Coronary artery (tissue), 2 donors: ENCODE results near the gene RPL12.

ENCODE experiments used
- DNase-seq: peaks from one replicate; pipeline ENCODE4 v3.0.0-alpha.2; 2017; ENCODE audit warnings: low spot score
- H3K27ac ChIP-seq, 2 donors: fragments of 200-600 bp; sonication (generic); one replicate each; pipeline ENCODE4 v1.5.1; 2016 to 2019
- H3K4me3 ChIP-seq: fragments of 200-600 bp; sonication (generic); 2 replicates; pipeline ENCODE4 v1.5.1; 2016; ENCODE audit warnings: mild to moderate bottlenecking, moderate library complexity
- TF ChIP-seq, protein P1 (sequence below): fragments of 200-600 bp; sonication (generic); IDR thresholded peaks from one replicate; pipeline ENCODE4 v1.5.1; 2019; ENCODE audit warnings: antibody characterized with exemption

The RPL12 gene

DNA sequence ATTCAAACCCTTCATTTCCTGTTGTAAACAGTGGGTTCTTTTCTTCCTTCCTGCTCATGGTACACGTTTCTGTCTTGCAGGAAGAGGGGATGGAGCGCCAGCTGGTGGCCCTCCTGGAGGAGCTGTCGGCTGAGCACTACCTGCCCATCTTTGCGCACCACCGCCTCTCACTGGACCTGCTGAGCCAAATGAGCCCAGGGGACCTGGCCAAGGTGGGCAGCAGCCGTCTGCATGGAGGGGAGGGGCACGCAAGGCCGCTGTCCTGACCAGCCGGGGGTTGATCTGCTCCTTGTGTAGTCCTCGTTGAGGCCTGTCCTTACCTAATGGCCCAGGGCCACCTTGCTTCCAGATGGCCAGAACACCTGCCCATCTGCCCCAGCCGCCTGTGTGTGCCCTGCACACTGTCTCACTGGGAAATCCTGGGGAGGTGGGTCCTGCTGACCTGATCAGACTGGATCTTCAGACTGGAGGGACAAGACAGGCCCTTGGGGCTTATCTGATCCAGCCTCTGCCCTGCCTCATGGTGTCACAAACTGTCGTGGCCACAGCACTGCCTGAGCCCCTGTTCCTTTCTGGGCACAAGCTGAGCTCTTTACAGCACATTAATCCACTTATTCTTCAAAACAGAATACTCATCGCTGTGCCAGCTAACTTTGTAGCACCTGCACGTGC lies 44.8 kb upstream of the RPL12 start:
- H3K4me3 ChIP-seq, result no peak overlapping the region
- TF ChIP-seq, protein P1, sequence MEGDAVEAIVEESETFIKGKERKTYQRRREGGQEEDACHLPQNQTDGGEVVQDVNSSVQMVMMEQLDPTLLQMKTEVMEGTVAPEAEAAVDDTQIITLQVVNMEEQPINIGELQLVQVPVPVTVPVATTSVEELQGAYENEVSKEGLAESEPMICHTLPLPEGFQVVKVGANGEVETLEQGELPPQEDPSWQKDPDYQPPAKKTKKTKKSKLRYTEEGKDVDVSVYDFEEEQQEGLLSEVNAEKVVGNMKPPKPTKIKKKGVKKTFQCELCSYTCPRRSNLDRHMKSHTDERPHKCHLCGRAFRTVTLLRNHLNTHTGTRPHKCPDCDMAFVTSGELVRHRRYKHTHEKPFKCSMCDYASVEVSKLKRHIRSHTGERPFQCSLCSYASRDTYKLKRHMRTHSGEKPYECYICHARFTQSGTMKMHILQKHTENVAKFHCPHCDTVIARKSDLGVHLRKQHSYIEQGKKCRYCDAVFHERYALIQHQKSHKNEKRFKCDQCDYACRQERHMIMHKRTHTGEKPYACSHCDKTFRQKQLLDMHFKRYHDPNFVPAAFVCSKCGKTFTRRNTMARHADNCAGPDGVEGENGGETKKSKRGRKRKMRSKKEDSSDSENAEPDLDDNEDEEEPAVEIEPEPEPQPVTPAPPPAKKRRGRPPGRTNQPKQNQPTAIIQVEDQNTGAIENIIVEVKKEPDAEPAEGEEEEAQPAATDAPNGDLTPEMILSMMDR, result no peak
- no peak for DNase-seq
- peak overlapping the region; percentile 56 to 86 for H3K27ac ChIP-seq

DNA sequence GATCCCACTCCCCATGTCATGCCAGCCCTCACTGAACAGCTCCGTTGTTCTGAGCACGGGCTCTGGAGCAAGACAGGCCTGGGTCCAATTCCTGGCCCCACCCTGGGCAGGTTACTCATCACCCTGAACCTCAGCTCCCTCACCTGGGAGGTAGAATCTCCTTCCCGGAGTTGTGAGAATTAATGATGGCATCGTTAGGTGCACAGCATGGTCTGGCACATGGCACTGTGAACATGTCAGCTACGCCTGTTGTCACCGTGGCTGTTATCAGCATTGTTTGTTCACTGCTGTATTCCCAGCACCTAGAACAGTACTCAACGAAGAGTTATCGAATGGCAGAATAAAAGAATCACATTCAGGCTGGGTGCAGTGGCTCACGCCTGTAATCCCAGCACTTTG lies 43.1 kb upstream of the RPL12 start:
- TF ChIP-seq, protein P1, result no peak
- no peak overlapping the region for H3K4me3 ChIP-seq
- peak overlapping the region in 1 of 2 donors; percentile 86 for H3K27ac ChIP-seq
- DNase-seq, result no peak

DNA sequence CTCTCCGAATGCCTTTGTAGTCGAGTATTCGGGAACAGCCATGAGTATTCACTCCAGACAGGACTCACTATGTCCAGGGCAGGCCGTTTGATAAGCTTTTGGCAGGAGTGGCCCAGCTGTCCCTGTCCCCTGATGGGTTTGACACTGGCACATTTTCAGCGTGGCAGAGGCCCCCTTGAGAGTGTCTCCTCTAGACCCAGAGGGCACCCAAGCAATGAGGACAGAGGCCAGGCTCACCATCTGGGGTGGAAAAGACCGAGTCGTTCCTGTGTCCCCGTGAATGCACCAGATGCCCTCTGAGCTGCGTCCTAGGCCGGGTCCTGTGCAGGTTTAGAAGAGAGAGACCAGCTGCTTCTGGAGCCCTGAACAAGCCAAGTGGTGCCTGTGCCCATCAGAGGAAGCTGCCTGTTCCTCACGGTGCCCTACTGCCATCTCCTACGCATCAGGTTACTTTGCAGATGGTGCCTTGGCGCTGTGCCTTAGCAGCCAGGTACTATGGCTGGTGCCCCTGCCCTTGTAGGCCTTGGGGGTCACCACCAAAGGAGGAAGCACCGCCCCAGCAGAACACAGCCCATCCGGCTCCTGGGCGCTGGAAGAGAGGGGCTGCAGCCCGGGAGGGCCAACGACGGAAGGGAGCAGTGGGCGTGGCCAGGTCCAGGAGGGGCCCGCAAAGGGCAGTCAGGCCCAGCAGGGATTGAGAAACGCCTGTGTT lies 42.5 kb upstream of the RPL12 start:
- Histone ChIP-seq H3K4me3 (no peak overlapping the region), H3K27ac (peak overlapping the region in 1 of 2 donors; percentile 86)
- TF ChIP-seq, protein P1, result no peak
- no peak for DNase-seq

DNA sequence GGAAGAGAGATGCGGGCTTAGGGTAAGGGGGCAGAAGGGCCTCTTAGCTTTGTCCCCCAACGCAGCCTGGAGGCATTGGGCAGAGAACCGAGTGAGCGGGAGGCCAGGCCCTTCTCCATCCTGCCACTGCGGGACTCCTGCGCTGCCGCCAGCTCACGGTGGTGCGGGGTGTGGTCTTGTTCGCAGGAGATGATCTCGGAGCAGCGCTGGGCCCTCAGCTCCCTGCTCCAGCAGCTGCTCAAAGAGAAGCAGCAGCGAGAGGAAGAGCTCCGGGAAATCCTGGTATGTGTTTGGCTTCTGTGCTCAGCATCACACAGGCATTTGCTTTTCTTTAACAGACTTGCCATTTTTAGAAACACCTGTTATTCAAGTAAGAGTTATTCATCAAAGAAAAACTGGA lies 41.4 kb upstream of the RPL12 start:
- Histone ChIP-seq H3K27ac (no peak overlapping the region), H3K4me3 (no peak overlapping the region)
- TF ChIP-seq, protein P1, result no peak
- no peak for DNase-seq

DNA sequence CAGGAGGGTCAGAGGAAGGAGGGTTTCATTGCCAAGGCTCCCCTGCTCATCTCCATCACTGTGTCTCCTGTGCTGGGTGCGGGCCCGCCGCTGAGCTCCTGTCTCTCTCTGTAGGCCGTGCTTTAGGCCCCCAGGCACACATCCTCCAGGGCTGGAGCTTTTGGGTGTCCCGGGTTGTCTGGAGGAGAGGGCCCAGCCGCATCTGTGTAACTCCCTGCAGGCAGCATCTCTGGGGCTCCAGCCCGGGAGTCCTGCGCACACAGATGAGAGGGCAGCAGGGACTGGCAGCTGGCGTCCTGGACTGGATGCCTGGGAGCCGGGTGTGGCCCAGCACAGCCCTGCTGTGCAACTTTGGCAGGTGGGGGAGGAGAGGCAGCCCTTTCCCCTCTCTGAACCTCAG lies 40.3 kb upstream of the RPL12 start:
- TF ChIP-seq, protein P1, result no peak
- DNase-seq, result no peak
- no peak overlapping the region for H3K27ac ChIP-seq

DNA sequence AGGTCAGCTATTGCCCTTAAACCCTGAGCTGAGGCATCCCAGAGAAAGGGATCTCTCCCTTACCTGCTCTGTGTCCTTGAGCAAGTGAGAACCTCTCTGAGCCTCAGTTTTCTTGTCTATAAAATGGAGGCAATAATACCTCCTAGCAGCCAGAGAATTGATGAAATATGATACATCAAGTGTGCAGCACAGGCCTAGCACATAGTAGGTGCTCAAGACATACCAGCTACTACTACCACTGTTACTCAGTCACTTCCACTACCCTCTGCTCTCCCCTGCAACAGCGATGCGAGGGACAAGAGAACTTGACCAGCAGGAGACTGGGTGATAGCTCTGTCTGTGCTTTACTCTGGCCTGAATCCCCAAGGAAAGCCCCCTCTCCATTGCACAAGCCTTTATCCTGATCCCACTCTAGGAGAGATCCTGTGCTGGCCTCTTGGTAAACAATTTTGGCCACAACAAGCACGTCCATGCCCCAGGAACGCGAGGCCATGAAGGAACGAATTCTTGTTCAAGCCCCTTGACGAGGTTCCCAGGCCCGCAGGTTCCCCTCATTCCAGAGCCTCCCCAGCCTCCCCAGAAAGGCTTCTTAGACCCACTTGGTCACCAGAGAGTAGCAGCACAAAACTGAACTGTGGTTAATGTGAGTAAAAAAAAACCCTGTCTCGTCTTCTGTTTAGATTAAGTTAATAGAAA lies 39.5 kb upstream of the RPL12 start:
- no peak overlapping the region for H3K4me3 ChIP-seq
- DNase-seq, result no peak
- TF ChIP-seq, protein P1, result no peak
- no peak overlapping the region for H3K27ac ChIP-seq

More for the DNA sequence above, 40.3 kb upstream of the RPL12 start:
- no peak overlapping the region for H3K4me3 ChIP-seq
